ELF-1 (cell line): ENCODE results near the gene NCK2.

Source experiments
- DNase-seq: peaks from one replicate; pipeline ENCODE4 v3.0.0-alpha.2; 2016; ENCODE audit warnings: low read depth, low spot score

NCK2 gene

DNA sequence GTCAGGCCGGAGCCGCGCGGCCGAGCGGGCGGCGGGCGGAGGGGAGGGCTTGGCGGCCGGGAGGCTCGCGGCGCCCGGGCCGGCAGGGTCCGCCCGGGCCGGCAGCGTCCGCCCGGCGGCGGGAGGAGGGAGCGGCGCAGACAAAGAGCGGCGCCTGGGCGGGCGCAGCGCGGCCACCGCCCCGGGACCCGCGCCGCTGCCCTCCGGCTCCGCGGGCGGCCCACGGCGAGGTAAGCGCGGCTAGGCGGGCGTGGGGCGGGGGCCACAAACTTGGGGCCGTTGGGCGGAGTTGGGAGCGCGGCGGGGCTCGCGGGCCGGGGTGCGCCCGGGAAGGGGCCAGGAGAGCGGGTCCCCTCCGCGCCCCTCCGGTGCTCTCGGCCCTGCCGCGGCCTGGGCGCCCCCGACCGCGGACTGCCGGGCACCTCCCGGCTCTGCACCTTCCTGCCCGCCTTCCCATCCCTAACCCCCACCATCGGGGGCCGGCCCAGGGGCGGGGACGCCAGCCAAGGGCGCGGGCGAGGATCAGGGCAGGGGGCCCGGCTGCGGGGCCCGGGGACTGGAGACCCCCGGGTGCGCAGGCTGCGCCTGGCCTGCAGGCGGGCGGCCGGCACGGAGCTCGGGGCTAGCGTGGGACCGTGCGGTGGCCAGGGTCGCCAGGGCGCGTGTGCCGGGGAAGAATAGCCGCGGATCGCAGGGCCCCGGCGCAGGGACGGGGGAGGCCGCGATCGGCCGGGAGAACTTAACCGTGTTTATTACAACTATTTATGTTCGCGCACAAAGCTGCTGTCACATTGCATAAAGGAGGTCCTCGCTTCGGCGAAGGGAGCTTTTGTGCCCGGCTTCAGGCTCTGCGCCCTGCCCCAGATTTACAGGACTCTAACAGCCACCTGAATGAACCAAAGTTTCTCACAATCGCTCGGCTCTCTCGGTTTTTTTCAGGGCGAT lies at the start of gene NCK2:
NCK2 (plus strand) TSS at position 4 of the 945 bp plus-strand sequence. CDS start 110,152 bp downstream, outside the sequence.
- DNase-seq: peak; percentile 44

DNA sequence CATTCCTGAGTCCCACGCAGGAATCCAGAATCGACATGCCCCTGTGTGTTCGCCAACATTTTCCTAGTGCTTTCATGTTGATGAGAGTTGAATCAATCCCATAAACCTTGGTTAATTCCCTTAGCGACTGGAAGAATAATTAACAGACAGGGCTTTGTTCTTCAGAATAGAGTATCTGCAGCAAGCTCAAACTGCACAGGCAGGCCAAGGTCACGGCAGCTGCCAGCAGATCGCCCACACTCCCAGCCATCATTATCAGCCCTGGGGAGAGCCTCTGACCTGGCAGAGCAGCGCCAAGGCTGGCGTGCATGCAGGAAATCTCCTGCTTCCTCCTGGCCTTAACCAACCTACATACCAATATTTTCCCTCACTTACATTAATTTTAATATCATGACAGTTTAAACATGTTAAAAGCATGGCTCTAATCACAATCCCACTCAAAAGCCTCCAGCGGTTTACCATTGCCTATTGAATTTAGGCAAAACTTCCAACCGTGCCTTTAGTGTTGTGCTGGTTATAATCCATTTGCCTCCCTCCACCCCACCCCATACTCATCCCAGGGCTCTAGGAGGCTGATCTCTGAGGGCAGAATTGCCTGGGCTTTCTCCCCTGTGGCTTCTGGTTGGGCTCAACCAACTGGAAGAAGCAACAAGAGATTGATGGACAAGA lies 46.8 kb upstream of the NCK2 start:
- no peak for DNase-seq

DNA sequence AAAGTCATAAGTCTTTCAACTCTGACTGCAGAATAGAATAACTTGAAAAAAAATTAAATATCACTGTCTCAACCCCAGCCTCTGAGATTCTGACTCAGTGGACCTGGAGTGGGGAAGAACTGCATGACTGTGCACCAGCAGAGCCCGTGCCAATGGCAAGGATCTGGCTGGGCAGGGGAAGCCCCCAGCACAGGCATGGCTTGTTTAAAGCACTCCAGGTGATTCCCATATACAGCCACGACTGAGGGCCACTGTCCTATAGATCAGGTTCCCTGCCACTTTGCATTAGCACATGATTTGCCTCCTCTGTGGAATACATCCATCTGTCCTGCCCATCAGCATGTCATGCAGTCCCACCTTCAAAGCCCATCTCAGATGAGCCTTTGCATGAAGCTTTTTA lies 45.9 kb upstream of the NCK2 start:
- no peak for DNase-seq

DNA sequence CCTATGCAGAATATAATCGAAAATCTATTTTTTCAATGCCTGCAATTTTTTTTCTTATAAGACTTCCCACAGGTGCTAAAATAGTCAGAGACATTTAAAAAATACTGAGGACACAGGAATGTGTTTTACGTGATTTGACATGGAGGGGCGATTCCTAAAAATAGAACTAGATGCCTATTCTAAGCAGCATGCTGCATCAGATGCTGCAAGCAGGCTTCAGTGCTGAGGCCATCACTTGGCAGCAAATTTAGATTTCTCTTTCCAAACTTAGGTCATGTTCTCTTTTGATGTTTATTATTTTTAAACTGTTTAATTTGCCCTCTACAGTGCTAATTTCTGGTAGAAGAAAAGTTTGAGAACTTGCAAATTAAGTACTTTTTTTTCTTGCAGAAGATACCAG lies 43.7 kb upstream of the NCK2 start:
- DNase-seq: no peak

DNA sequence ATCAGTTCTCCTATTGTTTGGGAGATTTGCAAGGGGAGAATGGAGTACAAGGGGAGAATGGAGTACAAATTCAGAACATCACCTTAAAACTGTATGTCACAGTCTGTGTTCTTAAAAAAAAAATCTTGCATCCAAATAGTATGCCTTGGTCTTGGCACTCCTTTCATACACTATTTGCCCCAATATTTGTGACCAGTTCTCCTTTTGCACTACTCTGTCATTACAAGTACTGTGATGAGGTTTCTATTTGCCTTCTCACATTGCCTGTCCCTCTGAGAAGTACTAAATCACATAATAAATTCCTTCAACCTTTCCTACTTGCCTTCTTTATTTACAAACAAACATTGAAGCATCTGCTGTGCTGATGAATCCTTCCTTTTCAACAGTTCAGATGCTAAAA lies 36.0 kb upstream of the NCK2 start:
- DNase-seq: no peak

DNA sequence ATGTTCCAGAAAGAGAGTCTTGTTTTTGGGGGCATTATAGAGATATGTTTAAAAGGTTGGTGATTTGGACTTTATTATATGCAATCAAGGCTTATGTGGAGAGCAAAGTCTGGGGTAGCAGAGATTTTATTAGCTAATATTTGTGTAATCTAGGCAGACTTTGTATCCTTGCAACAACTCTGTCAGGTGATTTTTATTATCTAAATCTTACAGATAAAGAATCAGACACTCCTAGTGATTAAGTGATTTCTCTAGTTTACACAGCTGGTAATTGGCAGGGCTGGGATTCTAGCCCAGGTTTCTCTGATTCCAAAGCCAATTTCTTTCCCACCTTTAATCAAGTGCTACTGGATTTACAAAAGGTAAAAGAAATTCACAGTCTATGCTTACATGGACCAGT lies 33.3 kb upstream of the NCK2 start:
- DNase-seq: no peak

DNA sequence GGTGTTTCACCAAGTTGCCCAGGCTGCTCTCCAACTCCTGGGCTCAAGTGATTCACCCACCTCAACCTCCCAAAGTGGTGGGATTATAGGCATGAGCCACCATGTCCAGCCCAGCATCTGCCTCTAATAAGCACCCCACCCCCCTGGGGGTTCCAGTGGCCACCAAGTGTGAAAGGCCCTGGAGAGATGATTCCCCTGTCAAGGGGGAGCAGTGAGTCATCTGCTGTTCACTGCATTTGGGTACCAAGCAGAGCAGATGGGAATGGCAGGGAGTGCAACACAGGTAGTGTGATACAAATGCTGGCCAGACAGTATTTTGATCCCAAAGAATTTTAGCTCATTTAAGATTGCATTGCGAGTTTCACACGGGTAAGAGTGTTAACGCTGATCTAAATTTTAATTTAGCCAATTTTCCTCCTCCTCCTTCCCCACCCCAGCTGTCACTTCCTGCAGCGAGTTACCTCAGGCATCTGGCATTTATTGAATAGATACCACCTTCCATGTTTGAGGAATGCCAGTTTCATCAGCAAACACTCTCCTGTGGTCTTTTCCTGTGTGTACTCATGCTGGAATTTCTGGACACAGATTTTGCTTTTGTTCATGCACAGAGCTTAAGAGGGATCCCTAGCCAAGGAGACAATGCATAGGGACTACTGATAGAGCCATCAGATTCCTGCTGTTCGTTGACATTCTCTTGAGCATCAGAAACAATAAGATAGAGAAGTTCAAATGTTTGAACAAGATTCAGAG lies 32.4 kb upstream of the NCK2 start:
- no peak for DNase-seq

DNA sequence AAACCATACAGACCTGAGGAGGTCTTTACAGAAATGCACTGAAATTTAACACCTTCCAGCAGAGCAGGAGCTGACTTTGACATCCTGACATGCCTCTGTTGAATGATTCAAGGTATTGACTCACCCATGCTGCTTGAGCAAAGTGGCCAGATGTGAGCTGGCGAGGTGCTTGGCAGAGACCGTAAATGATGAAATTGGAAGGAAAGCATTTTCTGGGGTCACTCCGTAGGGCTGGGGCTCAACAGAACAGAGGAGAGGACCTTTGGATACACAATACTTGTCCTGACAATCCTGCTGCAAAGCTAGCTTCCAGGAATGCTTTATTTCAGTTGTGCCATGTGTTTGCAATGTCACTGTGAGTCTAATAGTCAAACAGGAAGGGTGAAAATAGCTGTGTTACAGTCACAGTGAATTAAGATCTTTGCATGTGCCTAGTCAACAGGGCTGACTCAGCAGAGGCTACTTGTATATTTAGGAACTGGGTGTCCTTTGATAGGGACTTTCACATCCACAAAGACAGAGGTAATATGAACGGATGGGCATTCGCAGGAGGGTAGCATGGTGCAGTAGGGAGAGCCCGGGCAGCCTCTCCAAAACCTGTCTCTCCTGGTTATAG lies 31.6 kb upstream of the NCK2 start:
- no peak for DNase-seq

DNA sequence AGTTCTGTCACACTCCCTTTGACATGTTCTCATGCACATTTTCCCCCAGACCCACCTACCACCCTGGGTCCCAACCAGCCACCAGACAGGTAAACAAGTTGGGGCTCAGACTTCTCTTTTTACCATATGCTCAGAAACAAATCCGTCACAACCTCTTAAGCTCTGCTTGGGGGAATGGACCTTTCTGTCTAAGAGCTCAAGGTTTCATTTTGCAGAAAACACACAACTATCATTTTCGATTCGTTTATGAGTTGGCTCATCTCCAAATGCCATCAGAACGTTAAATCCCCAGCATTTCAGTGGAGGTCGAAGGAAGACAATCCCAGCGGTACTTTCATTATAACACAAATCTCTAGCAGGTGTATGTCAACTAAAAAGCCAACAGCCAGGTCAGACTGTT lies 30.6 kb upstream of the NCK2 start:
- no peak for DNase-seq

DNA sequence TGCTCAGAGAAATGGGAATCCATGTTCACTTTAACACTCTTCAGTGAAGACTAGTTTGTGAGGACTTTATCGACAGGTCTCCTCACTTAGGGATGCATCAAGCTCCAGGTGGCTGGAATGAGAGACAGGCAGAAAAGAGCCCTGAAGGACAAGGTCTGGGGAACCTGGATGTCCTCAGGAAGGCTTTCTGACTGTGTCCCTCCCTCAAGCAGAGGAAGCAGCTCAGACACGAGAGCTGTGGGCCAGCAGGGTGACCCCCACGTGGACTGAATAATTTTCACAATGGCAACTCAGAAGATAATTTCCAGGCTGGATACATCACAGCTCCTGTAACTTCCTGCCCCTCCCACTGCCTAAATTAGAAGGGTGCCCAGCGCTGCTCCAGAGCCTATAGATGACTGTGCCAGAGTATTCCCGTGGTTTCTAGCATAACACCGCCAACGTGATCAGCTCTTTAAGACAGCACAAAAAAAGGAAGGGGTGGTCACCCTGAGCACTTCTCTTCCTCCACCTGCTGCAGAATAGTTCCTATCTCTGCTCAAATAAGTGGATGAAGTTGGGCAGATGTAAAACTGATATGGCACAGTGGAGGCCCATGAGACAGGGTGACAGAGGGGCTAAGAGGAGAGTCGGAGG lies 25.7 kb upstream of the NCK2 start:
- DNase-seq: no peak

DNA sequence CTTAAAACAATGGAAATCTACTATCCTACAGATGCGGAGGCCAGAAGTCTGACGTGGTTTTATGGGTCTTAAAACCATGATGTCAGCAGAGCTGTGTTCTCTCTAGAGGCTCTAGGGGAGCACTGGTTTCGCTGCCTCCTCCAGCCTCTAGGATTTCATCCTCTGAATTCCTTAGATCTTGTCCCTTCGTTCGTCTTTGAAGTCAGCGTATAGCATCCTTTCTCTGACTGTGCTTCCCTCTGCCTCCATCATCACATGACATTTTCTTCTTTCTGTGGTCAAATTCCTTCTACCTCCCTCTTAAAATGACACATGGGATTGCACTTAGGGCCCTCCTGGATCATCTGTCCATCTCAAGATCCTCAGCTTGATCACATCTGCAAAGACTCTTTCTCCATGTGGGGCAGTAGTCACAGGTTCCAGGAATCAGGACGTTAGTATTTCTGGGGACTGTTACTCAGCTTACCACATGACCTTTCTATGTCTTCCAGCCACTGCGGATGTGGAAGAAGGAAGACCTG lies 22.7 kb upstream of the NCK2 start:
- DNase-seq: no peak

DNA sequence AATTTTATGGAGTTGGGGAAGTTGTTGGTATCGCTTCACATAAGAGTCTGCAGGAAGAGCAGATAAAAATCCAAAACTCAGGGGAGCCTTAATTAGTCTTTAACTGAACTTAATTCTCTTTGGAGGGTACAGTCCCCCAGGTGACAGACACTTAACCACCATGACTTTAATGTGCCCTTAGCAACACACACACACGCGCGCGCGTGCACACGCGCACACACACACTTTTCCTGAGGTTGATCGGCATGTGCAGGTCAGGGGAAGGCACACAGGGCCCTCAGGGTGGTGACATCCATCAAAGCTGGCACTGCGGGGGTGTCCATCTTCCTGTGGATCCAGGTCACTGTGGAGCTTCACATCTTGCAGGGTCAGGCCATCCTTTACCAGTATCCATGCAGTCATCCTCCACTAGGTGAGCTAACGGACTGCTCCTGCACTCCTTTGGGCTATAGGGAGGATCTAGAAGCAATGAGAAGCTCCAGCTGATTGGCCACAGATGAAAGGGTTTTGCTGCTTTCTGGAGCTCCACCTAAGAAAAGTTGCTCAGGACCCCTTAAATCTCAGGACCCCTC lies 21.9 kb upstream of the NCK2 start:
- no peak for DNase-seq

DNA sequence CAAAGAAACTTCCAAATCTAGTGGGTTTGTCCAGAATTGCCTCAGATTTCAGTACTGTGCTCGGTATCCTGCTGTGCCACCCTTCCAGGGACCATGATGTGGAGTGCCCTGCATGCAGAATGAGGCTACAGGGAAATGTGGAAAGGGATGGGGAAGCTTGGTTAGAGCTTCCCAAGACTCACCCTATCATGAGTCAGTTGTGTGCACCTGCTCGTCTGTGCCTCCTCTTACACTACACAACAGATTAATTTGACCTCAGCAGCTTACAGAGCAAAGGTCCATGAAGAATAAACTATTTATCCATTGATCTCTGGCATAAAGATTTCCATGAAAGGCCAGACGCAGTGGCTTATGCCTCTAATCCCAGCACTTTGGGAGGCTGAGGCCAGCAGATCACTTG lies 21.3 kb upstream of the NCK2 start:
- no peak for DNase-seq

DNA sequence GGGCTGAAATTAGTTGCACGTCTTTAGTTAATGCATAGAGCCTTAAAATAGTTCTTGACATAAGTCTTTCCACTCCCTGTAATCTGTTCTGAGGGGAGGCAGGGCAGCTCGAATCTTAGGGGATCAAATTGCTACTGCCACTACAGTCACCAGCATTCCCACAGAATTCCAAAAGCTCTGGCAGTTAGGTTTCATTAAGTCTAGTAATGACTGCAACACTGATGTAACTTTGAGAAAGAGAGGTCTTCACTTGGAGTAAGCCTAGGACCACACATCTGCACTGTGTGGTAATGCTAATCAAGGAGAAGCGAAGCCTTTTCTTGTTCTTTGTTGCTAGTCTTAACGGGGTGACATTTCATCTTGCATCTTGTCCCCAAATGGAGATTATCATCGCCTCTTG lies 19.3 kb upstream of the NCK2 start:
- DNase-seq: no peak

DNA sequence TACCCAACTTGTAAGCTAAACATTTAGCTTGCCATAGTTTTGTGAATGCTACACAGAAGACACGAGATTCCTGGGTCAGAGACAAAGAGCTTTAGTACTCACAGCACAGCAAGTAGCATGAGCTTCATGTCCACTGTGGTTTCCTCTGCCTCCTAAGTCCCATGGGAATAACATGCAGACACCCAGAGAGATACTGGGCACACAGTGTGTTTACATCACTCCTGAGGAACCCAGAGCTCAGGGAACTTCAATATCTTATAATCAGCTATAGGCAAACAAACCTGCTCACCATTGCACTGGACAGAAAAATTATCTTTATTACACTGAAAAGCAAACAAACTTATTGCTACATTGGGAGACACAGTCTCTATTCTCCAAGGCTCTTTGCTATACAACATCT lies 14.5 kb upstream of the NCK2 start:
- no peak for DNase-seq

DNA sequence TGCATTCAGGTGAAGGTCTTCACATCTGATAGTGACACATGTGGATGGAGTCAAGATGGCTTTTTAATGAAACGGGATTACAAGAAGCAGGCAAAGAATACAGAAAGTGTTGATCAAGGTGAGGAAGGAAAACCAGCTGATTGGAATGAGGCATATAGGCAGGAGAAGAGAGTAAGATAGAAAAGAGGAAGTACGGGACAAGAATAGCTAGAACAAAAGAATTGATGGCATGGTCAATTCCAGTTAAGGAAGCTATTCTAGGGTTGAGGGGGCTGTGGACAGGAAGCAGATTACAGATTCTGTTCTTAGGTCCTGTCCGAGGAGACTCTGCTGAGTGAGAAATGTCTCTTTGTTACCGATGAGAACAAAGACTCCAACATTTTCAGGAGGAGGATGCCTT lies 13.2 kb upstream of the NCK2 start:
- no peak for DNase-seq

DNA sequence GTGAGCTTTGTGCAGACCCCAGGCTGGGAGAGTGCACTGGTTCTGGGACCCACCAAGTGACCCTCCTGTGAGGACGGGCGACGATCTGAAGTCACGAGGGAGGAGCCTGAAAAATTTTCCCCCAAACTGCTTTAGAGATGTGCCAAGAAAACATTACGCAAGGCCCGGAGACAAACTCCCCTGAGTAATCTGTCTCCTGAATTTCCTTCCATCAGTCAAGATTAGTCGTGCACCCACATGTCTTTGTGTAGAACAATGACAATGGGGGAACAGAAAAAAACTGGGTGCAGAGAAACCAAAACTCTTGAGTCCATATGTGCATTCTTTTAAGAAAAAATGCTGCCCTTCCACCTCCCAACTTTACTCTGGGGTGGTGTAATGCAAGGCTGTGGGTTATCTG lies 12.6 kb upstream of the NCK2 start:
- DNase-seq: no peak

DNA sequence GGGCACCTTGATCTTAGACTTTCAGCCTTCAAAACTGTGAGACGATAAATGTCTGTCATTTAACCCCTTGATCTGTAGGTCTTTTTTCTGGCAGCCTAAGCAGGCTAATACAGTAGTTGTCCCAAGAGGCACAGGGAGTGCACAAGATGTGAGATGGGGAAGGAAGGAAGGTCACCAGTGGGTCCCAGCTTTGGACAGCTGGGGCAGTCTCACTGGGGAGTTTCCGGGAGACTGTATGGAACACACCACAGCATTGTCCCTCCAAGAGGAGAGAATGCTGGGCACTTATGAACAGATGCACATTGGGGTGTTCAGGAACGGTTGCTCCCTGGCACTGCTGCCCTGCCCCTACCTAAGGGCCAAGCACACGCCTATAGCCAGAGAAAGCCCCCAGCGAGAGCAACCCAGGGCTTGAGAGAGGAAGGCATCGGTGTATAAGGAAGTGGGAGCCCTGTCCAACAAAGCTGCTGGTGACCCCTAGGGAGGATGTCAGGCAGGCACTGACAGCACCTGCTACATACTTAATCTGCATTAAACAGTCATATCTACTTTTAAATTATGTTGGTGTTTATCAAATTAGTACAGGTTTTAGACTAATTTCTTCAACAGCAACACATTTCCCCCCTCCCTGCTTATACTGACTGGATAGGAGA lies 11.6 kb upstream of the NCK2 start:
- DNase-seq: no peak

DNA sequence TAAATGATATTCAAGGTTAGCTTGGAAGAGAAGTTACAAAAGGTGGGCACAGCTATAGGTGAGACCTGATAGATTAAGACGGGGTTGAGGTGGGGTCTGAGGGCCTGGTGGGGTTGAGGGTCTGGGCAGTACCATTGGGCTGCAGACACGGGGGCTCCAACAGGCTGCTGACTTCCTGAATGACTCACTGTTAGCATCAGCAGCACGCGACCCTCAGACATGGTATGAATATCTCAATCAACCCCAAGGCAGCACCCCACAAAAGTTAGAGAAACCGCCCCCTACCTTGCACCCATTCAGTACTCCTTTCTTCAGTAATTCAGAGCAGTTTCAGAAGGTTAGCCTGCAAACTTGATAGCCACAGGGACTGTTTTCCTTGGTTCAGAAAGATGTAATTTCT lies 10.8 kb upstream of the NCK2 start:
- DNase-seq: no peak

DNA sequence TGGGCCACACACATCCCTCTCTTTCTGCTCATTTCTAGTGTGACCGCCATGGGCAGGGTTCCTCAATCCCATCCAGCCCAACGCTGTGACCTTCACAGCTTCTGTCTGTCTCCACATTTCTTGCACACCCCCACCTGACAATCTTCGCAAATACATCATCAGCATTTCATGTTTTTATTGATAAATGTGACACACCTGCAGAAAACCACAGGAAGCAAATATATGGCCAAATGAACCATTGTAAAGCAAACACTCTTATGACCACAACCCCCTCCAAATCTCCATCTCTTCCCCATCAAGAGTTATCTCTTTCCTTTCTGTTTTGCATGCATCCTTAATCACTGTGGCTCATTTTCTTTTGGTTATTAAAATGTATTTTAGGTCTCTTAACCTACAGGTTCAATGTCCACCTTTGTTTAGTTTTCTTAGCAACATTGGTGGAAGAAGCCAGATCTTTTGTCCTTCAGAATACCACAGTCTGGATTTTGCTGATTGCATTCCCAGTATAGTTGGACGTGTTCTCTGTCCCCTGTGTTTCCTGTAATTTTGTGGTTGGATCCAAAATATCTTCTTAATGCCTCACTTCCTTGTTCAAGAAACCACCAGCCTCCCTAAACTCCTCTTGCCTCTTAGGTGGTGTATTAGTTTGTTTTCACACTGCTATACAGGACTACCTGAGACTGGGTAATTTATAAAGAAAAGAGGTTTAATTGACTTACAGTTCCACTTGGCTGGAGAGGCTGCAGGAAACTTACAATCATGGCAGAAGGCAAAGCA lies 9.8 kb upstream of the NCK2 start:
- DNase-seq: no peak
